Measurements from ENCODE around the gene CNOT6L.

Gene CNOT6L

DNA sequence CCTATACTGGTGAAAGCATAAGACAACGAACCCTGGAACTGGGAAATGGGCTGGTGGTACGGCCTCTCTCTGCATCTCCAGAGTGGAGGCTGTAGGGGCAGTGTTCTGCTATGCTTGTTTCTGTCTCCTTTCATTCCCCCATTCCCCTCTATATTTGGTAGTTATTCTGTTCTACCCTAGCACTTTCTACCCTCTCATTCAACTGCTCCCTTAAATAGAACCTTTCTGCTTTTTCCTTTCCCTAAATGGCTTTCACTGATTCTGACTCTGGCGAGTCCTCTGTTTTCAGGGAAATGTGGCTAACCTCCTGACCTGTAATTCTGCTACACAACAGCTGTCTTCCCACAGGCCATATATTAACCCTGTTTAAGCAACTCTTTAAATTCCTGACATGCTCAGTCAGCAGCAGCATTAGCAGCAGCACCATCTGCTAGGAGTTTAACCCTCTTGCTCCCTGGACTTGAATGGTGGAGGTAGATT lies 119.4 kb downstream of the CNOT6L start:
- Histone ChIP-seq H3K9me2 (replicated peaks; ENCODE audit: insufficient read depth, low read length) (no peaks in the 10 kb centered on the region), H3K9me3 (replicated peaks; ENCODE audit: insufficient read depth, low read length) (no peaks in the 10 kb centered on the region), H3K79me2 (ENCODE audit: low read length) (no peaks in the 10 kb centered on the region), H3K4me3 (ENCODE audit: low read length) (no peak overlapping the region), H3K4me2 (ENCODE audit: low read depth, low read length) (no peak overlapping the region), H4K20me1 (ENCODE audit: insufficient read depth, low read length) (no peaks in the 10 kb centered on the region), H3K27ac (ENCODE audit: low read length) (no peak overlapping the region), H3K4me1 (ENCODE audit: low read length) (no peaks in the 10 kb centered on the region), H3K27me3 (replicated peaks; ENCODE audit: insufficient read depth, low read length) (no peaks in the 10 kb centered on the region), H2AFZ (ENCODE audit: low read length) (no peak overlapping the region), H3F3A (ENCODE audit: insufficient read depth, low read length) (no peaks in the 10 kb centered on the region), H3K9ac (ENCODE audit: low read length) (no peak overlapping the region), H3K36me3 (replicated peaks; ENCODE audit: insufficient read depth, low read length) (no peaks in the 10 kb centered on the region)
- DNase-seq: no peak
- TF ChIP-seq EZH2 (optimal IDR thresholded peaks at IDR 0.05; ENCODE audit: low read depth, low read length) (no peak), EZH2phosphoT487 (IDR thresholded peaks at IDR 0.05; ENCODE audit: low read length) (no peak)
- TF ChIP-seq, protein P1, sequence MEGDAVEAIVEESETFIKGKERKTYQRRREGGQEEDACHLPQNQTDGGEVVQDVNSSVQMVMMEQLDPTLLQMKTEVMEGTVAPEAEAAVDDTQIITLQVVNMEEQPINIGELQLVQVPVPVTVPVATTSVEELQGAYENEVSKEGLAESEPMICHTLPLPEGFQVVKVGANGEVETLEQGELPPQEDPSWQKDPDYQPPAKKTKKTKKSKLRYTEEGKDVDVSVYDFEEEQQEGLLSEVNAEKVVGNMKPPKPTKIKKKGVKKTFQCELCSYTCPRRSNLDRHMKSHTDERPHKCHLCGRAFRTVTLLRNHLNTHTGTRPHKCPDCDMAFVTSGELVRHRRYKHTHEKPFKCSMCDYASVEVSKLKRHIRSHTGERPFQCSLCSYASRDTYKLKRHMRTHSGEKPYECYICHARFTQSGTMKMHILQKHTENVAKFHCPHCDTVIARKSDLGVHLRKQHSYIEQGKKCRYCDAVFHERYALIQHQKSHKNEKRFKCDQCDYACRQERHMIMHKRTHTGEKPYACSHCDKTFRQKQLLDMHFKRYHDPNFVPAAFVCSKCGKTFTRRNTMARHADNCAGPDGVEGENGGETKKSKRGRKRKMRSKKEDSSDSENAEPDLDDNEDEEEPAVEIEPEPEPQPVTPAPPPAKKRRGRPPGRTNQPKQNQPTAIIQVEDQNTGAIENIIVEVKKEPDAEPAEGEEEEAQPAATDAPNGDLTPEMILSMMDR (IDR thresholded peaks at IDR 0.05; ENCODE audit: low read length): no peak

DNA sequence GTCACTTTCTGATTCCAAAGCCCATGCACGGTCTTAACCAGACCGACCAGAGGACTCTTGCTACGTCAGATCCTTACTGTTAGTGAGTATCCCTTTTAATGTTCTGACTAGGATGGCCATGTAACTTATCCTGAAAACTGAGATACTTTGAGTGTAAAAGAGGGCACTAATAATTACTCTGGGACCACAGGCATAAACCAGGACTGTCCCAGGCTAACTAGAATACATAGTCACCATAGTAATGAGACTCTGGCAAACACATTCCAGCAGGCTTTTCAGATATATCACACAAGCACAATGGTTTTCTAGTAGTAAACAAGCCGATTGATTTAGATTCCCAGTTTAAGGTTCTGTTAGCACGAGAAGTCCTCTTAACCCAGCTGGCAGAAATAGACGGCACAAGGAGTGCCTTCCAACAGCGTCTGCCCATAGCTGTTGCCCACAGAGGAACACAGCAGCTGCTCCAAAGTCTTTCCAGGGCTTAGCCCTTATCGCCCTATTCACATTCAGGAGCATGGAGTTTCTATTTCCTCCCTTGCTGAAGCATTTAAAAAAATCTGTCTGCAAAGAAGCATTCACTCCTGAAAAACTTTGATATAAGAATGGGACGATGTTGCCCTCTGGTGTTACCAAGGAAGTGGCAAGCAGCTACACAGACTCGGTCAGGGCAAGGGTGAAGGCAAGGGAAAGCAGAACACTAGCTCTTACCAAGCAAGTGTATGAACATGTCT lies 121.1 kb downstream of the CNOT6L start:
- Histone ChIP-seq H4K20me1 (ENCODE audit: insufficient read depth, low read length) (no peaks in the 10 kb centered on the region), H3K9ac (ENCODE audit: low read length) (no peak overlapping the region), H3K27ac (ENCODE audit: low read length) (no peak overlapping the region), H3K4me1 (ENCODE audit: low read length) (no peaks in the 10 kb centered on the region), H3K79me2 (ENCODE audit: low read length) (no peaks in the 10 kb centered on the region), H3K9me3 (replicated peaks; ENCODE audit: insufficient read depth, low read length) (no peaks in the 10 kb centered on the region), H3K4me3 (ENCODE audit: low read length) (no peak overlapping the region), H3F3A (ENCODE audit: insufficient read depth, low read length) (no peaks in the 10 kb centered on the region), H3K9me2 (replicated peaks; ENCODE audit: insufficient read depth, low read length) (no peaks in the 10 kb centered on the region), H3K27me3 (replicated peaks; ENCODE audit: insufficient read depth, low read length) (no peaks in the 10 kb centered on the region), H2AFZ (ENCODE audit: low read length) (no peak overlapping the region), H3K36me3 (replicated peaks; ENCODE audit: insufficient read depth, low read length) (no peaks in the 10 kb centered on the region), H3K4me2 (ENCODE audit: low read depth, low read length) (no peak overlapping the region)
- TF ChIP-seq EZH2phosphoT487 (IDR thresholded peaks at IDR 0.05; ENCODE audit: low read length): no peak
- TF ChIP-seq, protein P1 (IDR thresholded peaks at IDR 0.05; ENCODE audit: low read length): peak; percentile 8; the same call in 1 of the 2 replicates
- no peak for DNase-seq

DNA sequence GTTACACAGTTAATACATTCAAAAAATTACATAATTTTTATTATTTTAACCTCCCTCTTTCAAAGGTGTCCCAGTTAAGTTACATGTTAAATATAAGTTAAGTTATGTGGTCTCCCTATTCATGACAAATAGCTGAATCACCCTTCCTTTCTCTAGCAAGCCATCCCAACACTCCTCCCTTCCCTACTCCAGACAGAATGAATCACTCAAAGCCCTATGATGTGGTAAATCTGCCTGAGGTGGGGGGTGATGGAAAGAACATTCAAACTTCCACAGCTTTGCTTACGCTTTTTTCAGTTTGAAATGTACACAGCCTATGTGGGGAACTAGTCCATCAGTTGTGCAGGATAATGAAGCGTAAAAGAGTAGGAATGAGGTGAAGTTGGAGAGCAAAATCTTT lies 123.4 kb downstream of the CNOT6L start:
- H2AFZ ChIP-seq (ENCODE audit: low read length): no peak overlapping the region
- no peaks in the 10 kb centered on the region for H4K20me1 ChIP-seq (ENCODE audit: insufficient read depth, low read length)
- TF ChIP-seq, protein P1 (IDR thresholded peaks at IDR 0.05; ENCODE audit: low read length): no peak
- TF ChIP-seq EZH2 (optimal IDR thresholded peaks at IDR 0.05; ENCODE audit: low read depth, low read length) (no peak), EZH2phosphoT487 (IDR thresholded peaks at IDR 0.05; ENCODE audit: low read length) (no peak)
- no peaks in the 10 kb centered on the region for H3K9me2 ChIP-seq (replicated peaks; ENCODE audit: insufficient read depth, low read length)
- H3K27me3 ChIP-seq (replicated peaks; ENCODE audit: insufficient read depth, low read length): no peaks in the 10 kb centered on the region
- H3K79me2 ChIP-seq (ENCODE audit: low read length): no peaks in the 10 kb centered on the region
- H3K4me2 ChIP-seq (ENCODE audit: low read depth, low read length): no peak overlapping the region
- no peak overlapping the region for H3K9ac ChIP-seq (ENCODE audit: low read length)
- no peaks in the 10 kb centered on the region for H3K36me3 ChIP-seq (replicated peaks; ENCODE audit: insufficient read depth, low read length)
- no peaks in the 10 kb centered on the region for H3K4me1 ChIP-seq (ENCODE audit: low read length)
- no peak overlapping the region for H3K4me3 ChIP-seq (ENCODE audit: low read length)
- no peaks in the 10 kb centered on the region for H3F3A ChIP-seq (ENCODE audit: insufficient read depth, low read length)
- no peaks in the 10 kb centered on the region for H3K9me3 ChIP-seq (replicated peaks; ENCODE audit: insufficient read depth, low read length)
- H3K27ac ChIP-seq (ENCODE audit: low read length): no peak overlapping the region
- no peak for DNase-seq
